Measurements from ENCODE around the gene GPR87.

The GPR87 gene

DNA sequence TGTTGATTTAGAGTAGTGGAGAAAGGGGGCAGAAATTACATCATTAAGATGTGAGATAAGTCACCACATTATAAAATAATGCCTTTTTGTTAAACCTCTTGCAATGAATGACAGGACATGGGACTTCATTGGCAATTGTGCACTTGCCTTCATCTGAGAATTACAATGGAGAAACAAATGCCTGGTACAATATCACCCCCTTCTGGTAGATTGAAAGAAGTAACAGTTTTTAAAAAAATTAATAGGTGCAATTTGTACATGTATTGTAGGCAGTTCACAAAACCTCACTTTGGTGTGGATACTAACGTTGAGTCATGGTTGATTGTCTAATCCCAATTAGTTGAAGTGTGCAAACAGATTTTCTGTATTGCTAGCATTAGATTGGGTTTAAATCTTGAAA is 33.7 kb downstream of the GPR87 start:
- ChIA-PET CTCF (interaction anchor here (0.5 to 5.5 kb wide), 13 partner anchors 10 to 395 kb away, joined by 3 to 32 read pairs (median 4); no protein-coding TSS in a partner anchor), POLR2A (no interaction called here)
- no peaks in the 10 kb centered on the region for H3K9me3 ChIP-seq (ENCODE audit: control insufficient read depth, insufficient read depth, low read depth, low read length)
- no peaks in the 10 kb centered on the region for H3K36me3 ChIP-seq (ENCODE audit: control insufficient read depth in 2 of 2, insufficient read depth in 1 of 2, low read length in 2 of 2)
- TF ChIP-seq ZBTB21 (tag by site-specific recombination; IDR thresholded peaks at IDR 0.05): no peak
- TF ChIP-seq, protein P1, sequence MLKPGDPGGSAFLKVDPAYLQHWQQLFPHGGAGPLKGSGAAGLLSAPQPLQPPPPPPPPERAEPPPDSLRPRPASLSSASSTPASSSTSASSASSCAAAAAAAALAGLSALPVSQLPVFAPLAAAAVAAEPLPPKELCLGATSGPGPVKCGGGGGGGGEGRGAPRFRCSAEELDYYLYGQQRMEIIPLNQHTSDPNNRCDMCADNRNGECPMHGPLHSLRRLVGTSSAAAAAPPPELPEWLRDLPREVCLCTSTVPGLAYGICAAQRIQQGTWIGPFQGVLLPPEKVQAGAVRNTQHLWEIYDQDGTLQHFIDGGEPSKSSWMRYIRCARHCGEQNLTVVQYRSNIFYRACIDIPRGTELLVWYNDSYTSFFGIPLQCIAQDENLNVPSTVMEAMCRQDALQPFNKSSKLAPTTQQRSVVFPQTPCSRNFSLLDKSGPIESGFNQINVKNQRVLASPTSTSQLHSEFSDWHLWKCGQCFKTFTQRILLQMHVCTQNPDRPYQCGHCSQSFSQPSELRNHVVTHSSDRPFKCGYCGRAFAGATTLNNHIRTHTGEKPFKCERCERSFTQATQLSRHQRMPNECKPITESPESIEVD (tag by site-specific recombination; IDR thresholded peaks at IDR 0.05): peak; percentile 44; the same call in 1 of the 2 replicates
- TF ChIP-seq, protein P2, sequence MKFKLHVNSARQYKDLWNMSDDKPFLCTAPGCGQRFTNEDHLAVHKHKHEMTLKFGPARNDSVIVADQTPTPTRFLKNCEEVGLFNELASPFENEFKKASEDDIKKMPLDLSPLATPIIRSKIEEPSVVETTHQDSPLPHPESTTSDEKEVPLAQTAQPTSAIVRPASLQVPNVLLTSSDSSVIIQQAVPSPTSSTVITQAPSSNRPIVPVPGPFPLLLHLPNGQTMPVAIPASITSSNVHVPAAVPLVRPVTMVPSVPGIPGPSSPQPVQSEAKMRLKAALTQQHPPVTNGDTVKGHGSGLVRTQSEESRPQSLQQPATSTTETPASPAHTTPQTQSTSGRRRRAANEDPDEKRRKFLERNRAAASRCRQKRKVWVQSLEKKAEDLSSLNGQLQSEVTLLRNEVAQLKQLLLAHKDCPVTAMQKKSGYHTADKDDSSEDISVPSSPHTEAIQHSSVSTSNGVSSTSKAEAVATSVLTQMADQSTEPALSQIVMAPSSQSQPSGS (tag by site-specific recombination; IDR thresholded peaks at IDR 0.05; ENCODE audit: low read depth): no peak
- peak; percentile 58 for TF ChIP-seq ZNF654 (tag by site-specific recombination; IDR thresholded peaks at IDR 0.05; ENCODE audit: low read depth)
- H3K4me3 ChIP-seq (ENCODE audit: low read depth, low read length): no peak overlapping the region
- H3K4me1 ChIP-seq (ENCODE audit: control insufficient read depth, insufficient read depth, low read length): 0 out of 2 replicates have a peak, but pooled peaks cover 2% of the 10 kb centered on the region
- H3K27ac ChIP-seq (ENCODE audit: extremely low read depth, low read depth, low read length): no peak overlapping the region

DNA sequence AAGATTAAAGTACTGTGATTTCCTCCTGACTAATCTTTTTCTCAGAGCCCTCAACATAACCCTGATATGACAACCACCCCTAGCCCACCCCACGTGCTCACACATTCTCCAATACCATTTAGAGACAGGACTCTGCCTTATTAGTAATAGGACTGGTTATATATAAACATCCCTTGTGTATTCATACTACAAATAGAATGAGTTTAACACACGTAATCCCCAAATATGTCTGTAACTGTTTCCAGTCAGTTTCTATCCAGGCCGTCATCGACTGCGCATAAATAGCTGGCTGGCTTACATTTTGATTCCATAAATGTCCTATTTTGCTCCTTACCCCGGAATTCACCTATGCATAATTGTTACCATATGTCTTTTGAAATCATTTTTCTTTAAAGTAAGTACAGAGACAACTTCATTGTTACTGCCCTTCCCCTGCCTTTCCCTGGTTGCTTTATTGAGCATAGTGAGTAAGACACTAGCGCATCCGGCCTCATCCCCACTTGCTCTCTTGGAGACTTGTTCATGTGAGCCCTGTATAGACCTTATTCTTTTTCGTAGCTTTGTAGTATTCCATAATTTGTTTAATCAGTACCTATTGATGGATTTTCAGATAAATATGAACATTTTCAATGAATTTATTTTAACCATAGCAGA is 34.8 kb downstream of the GPR87 start:
- POLR2A ChIA-PET: no interaction called here
- no peak overlapping the region for H3K27ac ChIP-seq (ENCODE audit: extremely low read depth, low read depth, low read length)
- H3K36me3 ChIP-seq (ENCODE audit: control insufficient read depth in 2 of 2, insufficient read depth in 1 of 2, low read length in 2 of 2): no peaks in the 10 kb centered on the region; a peak in 1 of 3 replicates
- TF ChIP-seq, protein P3, sequence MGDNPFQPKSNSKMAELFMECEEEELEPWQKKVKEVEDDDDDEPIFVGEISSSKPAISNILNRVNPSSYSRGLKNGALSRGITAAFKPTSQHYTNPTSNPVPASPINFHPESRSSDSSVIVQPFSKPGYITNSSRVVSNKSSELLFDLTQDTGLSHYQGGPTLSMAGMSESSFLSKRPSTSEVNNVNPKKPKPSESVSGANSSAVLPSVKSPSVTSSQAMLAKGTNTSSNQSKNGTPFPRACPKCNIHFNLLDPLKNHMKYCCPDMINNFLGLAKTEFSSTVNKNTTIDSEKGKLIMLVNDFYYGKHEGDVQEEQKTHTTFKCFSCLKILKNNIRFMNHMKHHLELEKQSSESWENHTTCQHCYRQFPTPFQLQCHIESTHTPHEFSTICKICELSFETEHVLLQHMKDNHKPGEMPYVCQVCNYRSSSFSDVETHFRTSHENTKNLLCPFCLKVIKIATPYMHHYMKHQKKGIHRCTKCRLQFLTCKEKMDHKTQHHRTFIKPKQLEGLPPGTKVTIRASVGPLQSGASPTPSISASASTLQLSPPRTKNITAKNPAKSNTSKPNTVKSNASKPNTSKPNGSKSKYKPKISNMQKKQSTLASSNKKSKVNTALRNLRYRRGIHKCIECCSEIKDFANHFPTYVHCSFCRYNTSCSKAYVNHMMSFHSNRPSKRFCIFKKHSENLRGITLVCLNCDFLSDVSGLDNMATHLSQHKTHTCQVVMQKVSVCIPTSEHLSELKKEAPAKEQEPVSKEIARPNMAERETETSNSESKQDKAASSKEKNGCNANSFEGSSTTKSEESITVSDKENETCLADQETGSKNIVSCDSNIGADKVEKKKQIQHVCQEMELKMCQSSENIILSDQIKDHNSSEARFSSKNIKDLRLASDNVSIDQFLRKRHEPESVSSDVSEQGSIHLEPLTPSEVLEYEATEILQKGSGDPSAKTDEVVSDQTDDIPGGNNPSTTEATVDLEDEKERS (tag by site-specific recombination; IDR thresholded peaks at IDR 0.05): no peak
- no peak for TF ChIP-seq ZNF292 (tag by site-specific recombination; IDR thresholded peaks at IDR 0.05; ENCODE audit: borderline replicate concordance, low read depth)
- TF ChIP-seq ZNF133 (tag by site-specific recombination; IDR thresholded peaks at IDR 0.05): no peak
- no peak for TF ChIP-seq TCF7L2 (IDR thresholded peaks at IDR 0.05; ENCODE audit: borderline replicate concordance, low read depth, low read length)
- TF ChIP-seq ZNF521 (tag by site-specific recombination; IDR thresholded peaks at IDR 0.05): no peak
- TF ChIP-seq ZNF157 (tag by site-specific recombination; IDR thresholded peaks at IDR 0.05): no peak
- TF ChIP-seq ZNF701 (tag by site-specific recombination; IDR thresholded peaks at IDR 0.05): no peak
- no peak for TF ChIP-seq ZNF626 (tag by site-specific recombination; IDR thresholded peaks at IDR 0.05)
- TF ChIP-seq ZNF24 (tag by site-specific recombination; IDR thresholded peaks at IDR 0.05): no peak
- TF ChIP-seq, protein P4, sequence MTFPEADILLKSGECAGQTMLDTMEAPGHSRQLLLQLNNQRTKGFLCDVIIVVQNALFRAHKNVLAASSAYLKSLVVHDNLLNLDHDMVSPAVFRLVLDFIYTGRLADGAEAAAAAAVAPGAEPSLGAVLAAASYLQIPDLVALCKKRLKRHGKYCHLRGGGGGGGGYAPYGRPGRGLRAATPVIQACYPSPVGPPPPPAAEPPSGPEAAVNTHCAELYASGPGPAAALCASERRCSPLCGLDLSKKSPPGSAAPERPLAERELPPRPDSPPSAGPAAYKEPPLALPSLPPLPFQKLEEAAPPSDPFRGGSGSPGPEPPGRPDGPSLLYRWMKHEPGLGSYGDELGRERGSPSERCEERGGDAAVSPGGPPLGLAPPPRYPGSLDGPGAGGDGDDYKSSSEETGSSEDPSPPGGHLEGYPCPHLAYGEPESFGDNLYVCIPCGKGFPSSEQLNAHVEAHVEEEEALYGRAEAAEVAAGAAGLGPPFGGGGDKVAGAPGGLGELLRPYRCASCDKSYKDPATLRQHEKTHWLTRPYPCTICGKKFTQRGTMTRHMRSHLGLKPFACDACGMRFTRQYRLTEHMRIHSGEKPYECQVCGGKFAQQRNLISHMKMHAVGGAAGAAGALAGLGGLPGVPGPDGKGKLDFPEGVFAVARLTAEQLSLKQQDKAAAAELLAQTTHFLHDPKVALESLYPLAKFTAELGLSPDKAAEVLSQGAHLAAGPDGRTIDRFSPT (tag by site-specific recombination; IDR thresholded peaks at IDR 0.05): no peak
- no peak for TF ChIP-seq ZSCAN16 (tag by site-specific recombination; IDR thresholded peaks at IDR 0.05)
- no peak for TF ChIP-seq ZNF555 (tag by site-specific recombination; conservative IDR thresholded peaks at IDR 0.05)
- TF ChIP-seq ZNF155 (tag by site-specific recombination; IDR thresholded peaks at IDR 0.05): no peak
- TF ChIP-seq HOXC10 (CRISPR knock-in tag; IDR thresholded peaks at IDR 0.05): no peak
- TF ChIP-seq ZNF664 (tag by site-specific recombination; IDR thresholded peaks at IDR 0.05): no peak
- TF ChIP-seq ZNF571 (tag by site-specific recombination; IDR thresholded peaks at IDR 0.05): no peak
- no peak for TF ChIP-seq ZNF23 (tag by site-specific recombination; IDR thresholded peaks at IDR 0.05; ENCODE audit: borderline replicate concordance)
- TF ChIP-seq ZNF561 (tag by site-specific recombination; IDR thresholded peaks at IDR 0.05; ENCODE audit: borderline replicate concordance): no peak
- H3K9me3 ChIP-seq (ENCODE audit: control insufficient read depth, insufficient read depth, low read depth, low read length): no peaks in the 10 kb centered on the region
- CTCF ChIA-PET: interaction anchor here (0.7 to 5.5 kb wide), 12 partner anchors 11 to 637 kb away, joined by 3 to 32 read pairs (median 5); no protein-coding TSS in a partner anchor
- 0 out of 2 replicates have a peak, but pooled peaks cover 2% of the 10 kb centered on the region for H3K4me1 ChIP-seq (ENCODE audit: control insufficient read depth, insufficient read depth, low read length)
- no peak overlapping the region for H3K4me3 ChIP-seq (ENCODE audit: low read depth, low read length)
